GM10847 (cell line): ENCODE measurements around the gene CHRD.

Experiments used
- POLR2A ChIP-seq: IDR thresholded peaks from 2 replicates; pipeline ENCODE4 v1.6.1; 2011; ENCODE audit not compliant: insufficient read length; ENCODE audit errors: extremely low read depth

Gene CHRD

DNA sequence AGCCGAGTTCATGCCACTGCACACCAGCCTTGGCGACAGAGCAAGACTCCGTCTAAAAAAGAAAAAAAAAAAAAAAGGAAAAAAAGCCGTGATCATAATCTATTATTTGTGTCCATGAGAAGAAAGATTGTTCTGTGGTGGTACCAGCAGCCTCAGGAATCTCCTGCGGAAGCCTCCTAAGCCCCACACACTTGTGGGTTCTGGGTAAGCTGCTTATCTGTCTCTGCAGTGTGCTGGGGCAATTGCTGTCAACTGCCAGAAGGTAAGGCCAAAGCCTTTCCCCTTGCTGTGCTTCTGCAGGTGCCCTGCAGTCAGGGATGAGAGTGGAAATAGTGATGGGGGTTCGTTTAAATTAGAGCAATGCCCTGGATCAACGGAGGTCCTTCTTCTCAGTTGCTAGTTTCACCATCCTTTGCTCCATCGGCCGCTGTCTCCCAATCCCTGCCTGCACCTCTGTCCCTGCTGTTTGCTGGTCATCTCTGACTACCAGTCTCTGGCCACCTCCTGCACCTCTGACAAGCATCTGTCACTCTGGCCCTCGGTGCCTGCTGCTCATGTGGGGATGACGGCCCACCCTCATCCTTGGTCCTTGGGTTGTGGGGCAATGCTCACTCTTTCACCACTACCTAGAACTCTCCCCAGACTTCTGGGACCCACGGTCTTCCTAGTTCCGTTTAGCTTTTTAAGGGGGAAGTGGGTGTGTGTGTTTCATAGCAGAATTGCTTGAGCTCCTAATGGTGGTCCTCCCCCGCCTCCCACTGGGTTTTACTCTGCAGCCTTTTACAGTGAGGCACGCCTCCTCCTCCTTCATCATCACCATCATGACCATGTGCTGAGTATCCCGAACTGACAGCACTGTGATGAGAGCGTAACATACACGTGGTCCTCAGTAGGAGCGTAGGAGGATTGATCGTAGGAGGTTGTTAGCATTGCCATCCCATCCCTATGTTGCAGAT lies 25.5 kb downstream of the CHRD start:
- TF ChIP-seq POLR2A: no peak

- TF ChIP-seq POLR2A: no peak
These were observed 29.6 kb downstream of the CHRD start for GRCh38 chr3:184409331-184409926.

GRCh38 chr3:184409946-184410500 lies 30.2 kb downstream of the CHRD start:
- no peak for TF ChIP-seq POLR2A

DNA sequence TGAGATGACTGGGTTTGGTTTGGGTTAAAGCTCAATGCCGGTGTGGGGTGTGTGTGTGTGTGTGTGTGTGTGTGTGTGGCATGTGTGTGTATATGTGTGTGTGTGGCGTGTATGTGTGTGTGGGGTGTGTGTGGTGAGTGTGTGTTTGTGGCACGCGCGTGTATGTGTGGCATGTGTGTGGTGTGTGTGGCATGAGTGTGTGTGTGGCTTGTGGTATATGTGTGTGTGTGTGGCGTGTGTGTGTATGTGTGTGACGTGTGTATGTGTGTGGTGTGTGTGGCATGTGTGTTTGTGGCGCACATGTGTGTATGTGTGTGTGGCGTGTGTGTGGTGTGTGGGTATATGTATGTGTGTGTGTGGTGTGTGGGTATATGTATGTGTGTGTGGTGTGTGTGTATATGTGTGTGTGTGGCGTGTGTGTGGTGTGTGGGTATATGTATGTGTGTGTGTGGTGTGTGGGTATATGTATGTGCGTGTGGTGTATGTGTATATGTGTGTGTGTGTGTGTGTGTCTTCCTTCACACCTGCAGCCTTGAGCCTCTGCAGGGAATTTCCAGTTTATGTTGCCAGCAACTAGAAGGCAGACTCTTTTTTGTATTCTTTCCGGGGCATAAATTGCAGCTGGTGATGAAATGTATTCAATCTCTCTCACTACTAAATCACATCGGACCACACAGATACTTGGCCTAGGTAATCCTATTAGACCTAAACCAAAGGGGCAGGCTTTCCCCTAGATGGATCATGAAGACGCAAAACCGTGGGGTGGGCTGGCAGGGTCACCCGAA lies 34.8 kb downstream of the CHRD start:
- no peak for TF ChIP-seq POLR2A

DNA sequence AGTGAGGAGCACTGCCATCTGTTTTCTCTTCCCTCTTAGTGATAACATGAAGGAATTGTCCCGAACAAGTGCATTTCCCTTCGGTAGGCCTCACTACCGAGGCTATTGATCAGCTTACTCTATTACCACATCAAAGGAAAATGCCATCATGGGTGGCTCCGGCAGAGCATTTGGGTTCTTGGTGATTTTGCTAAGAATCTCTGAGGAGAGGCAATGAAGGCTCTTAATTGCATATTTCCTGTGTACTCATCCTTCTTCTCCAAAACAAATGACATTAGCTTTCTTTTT lies 35.3 kb downstream of the CHRD start:
- no peak for TF ChIP-seq POLR2A

DNA sequence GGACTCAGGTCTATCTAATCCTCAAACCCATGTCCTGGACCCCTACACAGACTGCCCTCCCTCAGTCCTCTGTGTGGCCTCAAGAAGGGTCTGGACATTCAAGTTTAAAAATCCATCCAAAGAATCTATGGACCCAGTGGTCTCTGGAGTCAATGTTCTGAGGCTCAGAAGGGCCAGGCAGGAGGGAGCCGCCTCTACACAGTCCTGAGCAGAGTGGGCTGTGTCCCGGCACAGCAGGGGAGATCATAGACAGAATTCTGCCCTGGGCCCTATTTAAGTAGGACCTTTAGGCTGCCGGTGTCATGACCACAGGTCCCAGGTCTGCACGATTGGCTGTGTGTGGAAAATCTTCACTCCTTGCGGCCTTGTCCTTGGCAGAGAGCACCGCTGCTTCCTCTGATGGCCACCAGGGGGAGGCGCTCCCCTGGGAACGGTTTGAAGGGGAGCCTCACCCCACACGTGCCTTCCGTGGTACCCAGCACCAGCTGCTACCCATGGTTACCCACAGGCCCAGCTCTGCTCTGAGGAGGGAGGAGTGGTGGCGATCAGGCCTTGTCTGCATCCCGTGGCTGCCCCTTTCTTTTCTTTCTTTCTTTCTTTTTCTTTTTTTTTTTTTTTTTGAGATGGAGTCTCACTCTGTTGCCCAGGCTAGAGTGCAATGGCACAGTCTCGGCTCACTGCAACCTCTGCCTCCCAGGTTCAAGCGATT lies 37.9 kb downstream of the CHRD start:
- TF ChIP-seq POLR2A: no peak

DNA sequence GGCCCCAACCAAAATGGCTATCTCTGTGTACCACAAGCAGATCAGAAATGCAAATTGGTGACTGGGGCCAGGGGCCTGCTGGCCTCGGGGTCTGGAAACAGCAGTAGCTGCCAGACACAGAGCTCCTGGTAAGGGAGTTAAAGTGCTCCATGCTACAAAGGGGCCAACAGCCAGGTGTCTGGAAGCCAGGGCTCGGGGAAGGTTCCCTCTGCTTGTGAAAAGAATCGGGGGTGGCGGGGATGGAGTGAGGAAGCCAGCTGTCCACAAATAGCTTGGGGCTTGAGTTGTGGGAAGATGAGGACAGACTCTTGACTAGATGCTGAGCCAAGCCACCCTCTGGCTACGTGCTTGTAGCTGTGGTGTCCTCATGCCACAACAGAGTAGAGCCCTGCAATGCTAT lies 39.3 kb downstream of the CHRD start:
- no peak for TF ChIP-seq POLR2A

- TF ChIP-seq POLR2A: no peak
These were observed 43.7 kb downstream of the CHRD start for GRCh38 chr3:184423561-184423960.

GRCh38 chr3:184426691-184427141 lies 46.9 kb downstream of the CHRD start:
- no peak for TF ChIP-seq POLR2A

- no peak for TF ChIP-seq POLR2A
These were observed 48.8 kb downstream of the CHRD start for GRCh38 chr3:184428561-184429175.

DNA sequence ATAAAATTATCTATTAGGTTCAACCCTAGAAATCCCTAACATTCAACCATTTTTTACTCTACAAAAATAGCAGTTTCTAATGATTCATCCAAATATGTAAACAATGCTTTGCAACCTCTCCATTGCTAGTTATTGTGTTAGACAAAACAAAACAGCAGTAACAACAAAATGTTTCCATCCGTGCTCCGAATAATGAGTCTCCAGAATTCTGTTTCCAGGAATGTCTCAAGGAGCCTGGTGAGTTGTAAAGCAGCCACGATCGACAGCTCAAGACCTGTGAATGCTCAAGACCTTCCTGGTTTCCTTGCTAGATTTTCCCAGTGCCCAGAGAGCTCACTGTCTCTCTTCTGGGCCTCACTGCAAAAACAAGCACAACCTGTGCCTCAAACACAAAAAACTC lies 49.9 kb downstream of the CHRD start:
- TF ChIP-seq POLR2A: no peak

GRCh38 chr3:184430940-184431339 lies 51.1 kb downstream of the CHRD start:
- TF ChIP-seq POLR2A: no peak

DNA sequence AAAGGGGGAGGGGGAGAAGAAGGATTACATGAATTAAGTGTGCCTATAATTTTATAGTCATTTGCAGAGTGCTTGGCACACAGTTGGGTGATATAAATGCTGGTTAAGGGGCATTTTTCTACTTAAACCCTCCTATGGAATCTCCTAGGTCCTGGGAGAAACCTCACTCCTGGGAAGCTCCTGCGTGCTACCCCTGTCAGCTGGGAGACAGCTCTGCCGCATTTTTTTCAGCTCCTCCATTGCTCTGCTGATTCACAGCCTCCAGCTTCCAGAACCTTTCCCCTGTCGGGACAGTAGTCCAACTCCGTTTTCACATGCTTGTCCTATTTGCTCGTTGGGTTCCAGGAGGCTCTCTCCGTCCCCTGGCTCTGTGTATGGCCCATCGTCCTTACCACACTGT lies 59.2 kb downstream of the CHRD start:
- TF ChIP-seq POLR2A: no peak
